Thyroid gland (tissue), 4 donors: ENCODE data around the gene KCNAB2.

Source experiments
- CTCF ChIP-seq, 6 experiments: fragments of 200-600 bp in 3 of 6; fragments of 450-650 bp in 3 of 6; sonication (generic) in 3 of 6; IDR thresholded peaks; one replicate each; pipeline ENCODE4 v1.5.1; 2016 to 2019; ENCODE audit warnings: antibody characterized with exemption in 6 of 6, mild to moderate bottlenecking in 2 of 6, inconsistent platforms in 1 of 6, moderate library complexity in 1 of 6
- POLR2A ChIP-seq, 2 donors: fragments of 450-650 bp; IDR thresholded peaks; one replicate each; pipeline ENCODE4 v1.6.1; 2017; ENCODE audit warnings: antibody characterized with exemption in 2 of 2, mild to moderate bottlenecking in 2 of 2, moderate library complexity in 1 of 2

GRCh38 chr1:6000444-6001288 is 45.0 kb upstream of the KCNAB2 start:
- no peak for TF ChIP-seq POLR2A (IDR thresholded peaks at IDR 0.05)
- no peak for TF ChIP-seq CTCF (IDR thresholded peaks at IDR 0.05)
